ENCODE measurements around the gene BTG3. TPM values are rescaled to one million over a fixed set of nuclear protein-coding genes. Genes with fewer than 3 reads are reported as not detected.

Gene BTG3
- total and polyA plus RNA-seq, 9 of the 15 experiments (the other 6 are each of a cell fraction or from before 2014, with no cell fraction given) = 11.7 to 43.0 (median 29.7) TPM

DNA sequence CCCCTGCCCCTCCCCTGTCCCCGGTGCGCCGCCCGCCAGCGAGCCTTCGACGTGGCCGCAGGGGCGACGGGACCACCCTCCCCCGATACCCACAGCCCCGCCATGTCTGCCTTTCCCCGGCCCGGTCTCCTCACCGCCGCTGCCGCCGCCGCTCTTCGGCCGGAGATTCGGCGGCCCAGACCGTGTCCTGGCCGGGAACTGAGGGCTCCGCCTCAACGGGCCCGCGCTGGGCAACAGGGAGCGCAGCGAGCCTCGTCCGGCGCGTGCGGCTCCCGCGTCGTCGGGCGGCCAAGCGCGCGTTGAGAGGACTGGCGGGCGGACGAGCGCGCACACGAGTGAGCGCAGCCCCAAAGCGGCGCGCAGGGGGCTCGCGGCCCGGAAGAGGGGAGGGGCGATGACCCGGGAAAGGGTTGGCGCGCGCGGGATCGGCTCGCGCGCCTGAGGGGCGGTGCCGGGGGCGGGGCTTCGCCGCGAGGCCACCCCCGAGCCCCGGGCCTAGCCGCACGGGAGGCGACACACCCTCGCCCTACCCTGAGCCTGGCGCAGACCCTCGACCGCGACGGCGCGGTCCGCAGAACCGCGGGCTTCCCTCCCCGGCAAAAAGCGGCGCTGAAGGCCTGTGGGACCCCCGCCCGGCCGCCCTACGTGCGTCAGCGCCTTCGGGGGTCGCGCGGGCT, at the start of gene BTG3 (continued):
- TF ChIP-seq KDM4B (IDR thresholded peaks at IDR 0.05; ENCODE audit: borderline replicate concordance in 2 of 2, low read depth in 1 of 2) = no peak
- no peak for TF ChIP-seq LEF1 (IDR thresholded peaks at IDR 0.05)
- TF ChIP-seq ZNF12 (CRISPR knock-in tag; IDR thresholded peaks at IDR 0.05) = no peak
- TF ChIP-seq TCF3 (CRISPR knock-in tag; IDR thresholded peaks at IDR 0.05) = no peak
- no peak for TF ChIP-seq OTX1 (CRISPR knock-in tag; IDR thresholded peaks at IDR 0.05)
- TF ChIP-seq PHF8 (IDR thresholded peaks at IDR 0.05; ENCODE audit: borderline replicate concordance, low read length) = peak; percentile 81
- TF ChIP-seq, protein P1, sequence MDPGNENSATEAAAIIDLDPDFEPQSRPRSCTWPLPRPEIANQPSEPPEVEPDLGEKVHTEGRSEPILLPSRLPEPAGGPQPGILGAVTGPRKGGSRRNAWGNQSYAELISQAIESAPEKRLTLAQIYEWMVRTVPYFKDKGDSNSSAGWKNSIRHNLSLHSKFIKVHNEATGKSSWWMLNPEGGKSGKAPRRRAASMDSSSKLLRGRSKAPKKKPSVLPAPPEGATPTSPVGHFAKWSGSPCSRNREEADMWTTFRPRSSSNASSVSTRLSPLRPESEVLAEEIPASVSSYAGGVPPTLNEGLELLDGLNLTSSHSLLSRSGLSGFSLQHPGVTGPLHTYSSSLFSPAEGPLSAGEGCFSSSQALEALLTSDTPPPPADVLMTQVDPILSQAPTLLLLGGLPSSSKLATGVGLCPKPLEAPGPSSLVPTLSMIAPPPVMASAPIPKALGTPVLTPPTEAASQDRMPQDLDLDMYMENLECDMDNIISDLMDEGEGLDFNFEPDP (CRISPR knock-in tag; IDR thresholded peaks at IDR 0.05) = no peak
- peak; percentile 22 for TF ChIP-seq PCBP1 (IDR thresholded peaks at IDR 0.05; ENCODE audit: low read depth, low read length, poor library complexity, severe bottlenecking)
- TF ChIP-seq ARNT (IDR thresholded peaks at IDR 0.05) = no peak
- TF ChIP-seq BACH1 (tag; IDR thresholded peaks at IDR 0.05) = no peak
- TF ChIP-seq ZNF24 (IDR thresholded peaks at IDR 0.05) = no peak
- TF ChIP-seq, protein P2, sequence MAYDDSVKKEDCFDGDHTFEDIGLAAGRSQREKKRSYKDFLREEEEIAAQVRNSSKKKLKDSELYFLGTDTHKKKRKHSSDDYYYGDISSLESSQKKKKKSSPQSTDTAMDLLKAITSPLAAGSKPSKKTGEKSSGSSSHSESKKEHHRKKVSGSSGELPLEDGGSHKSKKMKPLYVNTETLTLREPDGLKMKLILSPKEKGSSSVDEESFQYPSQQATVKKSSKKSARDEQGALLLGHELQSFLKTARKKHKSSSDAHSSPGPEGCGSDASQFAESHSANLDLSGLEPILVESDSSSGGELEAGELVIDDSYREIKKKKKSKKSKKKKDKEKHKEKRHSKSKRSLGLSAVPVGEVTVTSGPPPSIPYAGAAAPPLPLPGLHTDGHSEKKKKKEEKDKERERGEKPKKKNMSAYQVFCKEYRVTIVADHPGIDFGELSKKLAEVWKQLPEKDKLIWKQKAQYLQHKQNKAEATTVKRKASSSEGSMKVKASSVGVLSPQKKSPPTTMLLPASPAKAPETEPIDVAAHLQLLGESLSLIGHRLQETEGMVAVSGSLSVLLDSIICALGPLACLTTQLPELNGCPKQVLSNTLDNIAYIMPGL (CRISPR knock-in tag; IDR thresholded peaks at IDR 0.05) = no peak
- TF ChIP-seq, protein P3, sequence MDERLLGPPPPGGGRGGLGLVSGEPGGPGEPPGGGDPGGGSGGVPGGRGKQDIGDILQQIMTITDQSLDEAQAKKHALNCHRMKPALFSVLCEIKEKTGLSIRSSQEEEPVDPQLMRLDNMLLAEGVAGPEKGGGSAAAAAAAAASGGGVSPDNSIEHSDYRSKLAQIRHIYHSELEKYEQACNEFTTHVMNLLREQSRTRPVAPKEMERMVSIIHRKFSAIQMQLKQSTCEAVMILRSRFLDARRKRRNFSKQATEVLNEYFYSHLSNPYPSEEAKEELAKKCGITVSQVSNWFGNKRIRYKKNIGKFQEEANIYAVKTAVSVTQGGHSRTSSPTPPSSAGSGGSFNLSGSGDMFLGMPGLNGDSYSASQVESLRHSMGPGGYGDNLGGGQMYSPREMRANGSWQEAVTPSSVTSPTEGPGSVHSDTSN (CRISPR knock-in tag; IDR thresholded peaks at IDR 0.05; ENCODE audit: low read depth) = no peak
- TF ChIP-seq, protein P3 (tag; conservative IDR thresholded peaks at IDR 0.05; ENCODE audit: low read depth) = no peak
- TF ChIP-seq CC2D1A (IDR thresholded peaks at IDR 0.05) = no peak
- TF ChIP-seq TAF7 (tag; IDR thresholded peaks at IDR 0.05) = no peak
- TF ChIP-seq SIN3B (IDR thresholded peaks at IDR 0.05; ENCODE audit: low read depth) = 0 out of 2 replicates have a peak, but pooled peaks have one; percentile 50
- TF ChIP-seq NFIC (IDR thresholded peaks at IDR 0.05) = peak; percentile 40
- TF ChIP-seq SMARCE1 (IDR thresholded peaks at IDR 0.05) = no peak
- TF ChIP-seq, protein P4, sequence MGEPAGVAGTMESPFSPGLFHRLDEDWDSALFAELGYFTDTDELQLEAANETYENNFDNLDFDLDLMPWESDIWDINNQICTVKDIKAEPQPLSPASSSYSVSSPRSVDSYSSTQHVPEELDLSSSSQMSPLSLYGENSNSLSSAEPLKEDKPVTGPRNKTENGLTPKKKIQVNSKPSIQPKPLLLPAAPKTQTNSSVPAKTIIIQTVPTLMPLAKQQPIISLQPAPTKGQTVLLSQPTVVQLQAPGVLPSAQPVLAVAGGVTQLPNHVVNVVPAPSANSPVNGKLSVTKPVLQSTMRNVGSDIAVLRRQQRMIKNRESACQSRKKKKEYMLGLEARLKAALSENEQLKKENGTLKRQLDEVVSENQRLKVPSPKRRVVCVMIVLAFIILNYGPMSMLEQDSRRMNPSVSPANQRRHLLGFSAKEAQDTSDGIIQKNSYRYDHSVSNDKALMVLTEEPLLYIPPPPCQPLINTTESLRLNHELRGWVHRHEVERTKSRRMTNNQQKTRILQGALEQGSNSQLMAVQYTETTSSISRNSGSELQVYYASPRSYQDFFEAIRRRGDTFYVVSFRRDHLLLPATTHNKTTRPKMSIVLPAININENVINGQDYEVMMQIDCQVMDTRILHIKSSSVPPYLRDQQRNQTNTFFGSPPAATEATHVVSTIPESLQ (CRISPR knock-in tag; IDR thresholded peaks at IDR 0.05) = no peak
- TF ChIP-seq PHF21A (IDR thresholded peaks at IDR 0.05; ENCODE audit: borderline replicate concordance, low read depth) = no peak
- TF ChIP-seq PYGO2 (tag; IDR thresholded peaks at IDR 0.05) = no peak

Data from K562 (cell line).